ENCODE measurements around the gene MET.
A peak's percentile ranks its signal among the peaks of the same experiment; 100 is the strongest.

Gene MET

GRCh38 chr7:116800594-116800993, 128.6 kb downstream of the MET start:
- Histone ChIP-seq H3K4me3 (ENCODE audit: low read depth, low read length) (no peak overlapping the region), H3K27me3 (ENCODE audit: control insufficient read depth, insufficient read depth, low read length) (no peaks in the 10 kb centered on the region), H3K27ac (ENCODE audit: low read depth, low read length) (no peak overlapping the region), H3K4me1 (ENCODE audit: control insufficient read depth, insufficient read depth, low read length) (peaks cover 9% of the 10 kb centered on the region), H3K9ac (ENCODE audit: low read depth, low read length) (no peak overlapping the region), H3K9me3 (ENCODE audit: control insufficient read depth, insufficient read depth, low read length) (no peaks in the 10 kb centered on the region), H3K36me3 (ENCODE audit: control insufficient read depth, insufficient read depth, low read length) (no peaks in the 10 kb centered on the region)

GRCh38 chr7:116801092-116801710, 129.2 kb downstream of the MET start:
- Histone ChIP-seq H3K27ac (ENCODE audit: low read depth, low read length) (no peak overlapping the region), H3K36me3 (ENCODE audit: control insufficient read depth, insufficient read depth, low read length) (no peaks in the 10 kb centered on the region), H3K4me3 (ENCODE audit: low read depth, low read length) (no peak overlapping the region), H3K9ac (ENCODE audit: low read depth, low read length) (no peak overlapping the region), H3K9me3 (ENCODE audit: control insufficient read depth, insufficient read depth, low read length) (no peaks in the 10 kb centered on the region), H3K4me1 (ENCODE audit: control insufficient read depth, insufficient read depth, low read length) (peaks cover 9% of the 10 kb centered on the region), H3K27me3 (ENCODE audit: control insufficient read depth, insufficient read depth, low read length) (no peaks in the 10 kb centered on the region)

- peaks cover 9% of the 10 kb centered on the region for H3K4me1 ChIP-seq (ENCODE audit: control insufficient read depth, insufficient read depth, low read length)
- peak overlapping the region; percentile 4 for H3K27ac ChIP-seq (ENCODE audit: low read depth, low read length)
These were observed 130.2 kb downstream of the MET start for GRCh38 chr7:116802144-116802745.

GRCh38 chr7:116802746-116803152, 130.8 kb downstream of the MET start:
- Histone ChIP-seq H3K27me3 (ENCODE audit: control insufficient read depth, insufficient read depth, low read length) (no peaks in the 10 kb centered on the region), H3K36me3 (ENCODE audit: control insufficient read depth, insufficient read depth, low read length) (no peaks in the 10 kb centered on the region), H3K9me3 (ENCODE audit: control insufficient read depth, insufficient read depth, low read length) (no peaks in the 10 kb centered on the region), H3K9ac (ENCODE audit: low read depth, low read length) (no peak overlapping the region), H3K4me1 (ENCODE audit: control insufficient read depth, insufficient read depth, low read length) (peaks cover 9% of the 10 kb centered on the region), H3K27ac (ENCODE audit: low read depth, low read length) (peak overlapping the region; percentile 4), H3K4me3 (ENCODE audit: low read depth, low read length) (no peak overlapping the region)

More at GRCh38 chr7:116802144-116802745, 130.2 kb downstream of the MET start:
- no peaks in the 10 kb centered on the region for H3K36me3 ChIP-seq (ENCODE audit: control insufficient read depth, insufficient read depth, low read length)
- H3K4me3 ChIP-seq (ENCODE audit: low read depth, low read length): no peak overlapping the region
- H3K9me3 ChIP-seq (ENCODE audit: control insufficient read depth, insufficient read depth, low read length): no peaks in the 10 kb centered on the region
- no peaks in the 10 kb centered on the region for H3K27me3 ChIP-seq (ENCODE audit: control insufficient read depth, insufficient read depth, low read length)
- H3K9ac ChIP-seq (ENCODE audit: low read depth, low read length): no peak overlapping the region

GRCh38 chr7:116804471-116804870, 132.5 kb downstream of the MET start:
- Histone ChIP-seq H3K27me3 (ENCODE audit: control insufficient read depth, insufficient read depth, low read length) (no peaks in the 10 kb centered on the region), H3K4me1 (ENCODE audit: control insufficient read depth, insufficient read depth, low read length) (peaks cover 11% of the 10 kb centered on the region), H3K36me3 (ENCODE audit: control insufficient read depth, insufficient read depth, low read length) (no peaks in the 10 kb centered on the region), H3K9ac (ENCODE audit: low read depth, low read length) (no peak overlapping the region), H3K4me3 (ENCODE audit: low read depth, low read length) (no peak overlapping the region), H3K9me3 (ENCODE audit: control insufficient read depth, insufficient read depth, low read length) (no peaks in the 10 kb centered on the region), H3K27ac (ENCODE audit: low read depth, low read length) (no peak overlapping the region)

- Histone ChIP-seq H3K27ac (ENCODE audit: low read depth, low read length) (no peak overlapping the region), H3K4me3 (ENCODE audit: low read depth, low read length) (no peak overlapping the region)
These were observed 133.1 kb downstream of the MET start for GRCh38 chr7:116805100-116805544.

GRCh38 chr7:116806046-116806944, 134.3 kb downstream of the MET start:
- no peak overlapping the region for H3K4me3 ChIP-seq (ENCODE audit: low read depth, low read length)
- no peak overlapping the region for H3K9ac ChIP-seq (ENCODE audit: low read depth, low read length)
- H3K27ac ChIP-seq (ENCODE audit: low read depth, low read length): no peak overlapping the region
- peaks cover 28% of the 10 kb centered on the region for H3K4me1 ChIP-seq (ENCODE audit: control insufficient read depth, insufficient read depth, low read length)
- no peaks in the 10 kb centered on the region for H3K36me3 ChIP-seq (ENCODE audit: control insufficient read depth, insufficient read depth, low read length)
- H3K27me3 ChIP-seq (ENCODE audit: control insufficient read depth, insufficient read depth, low read length): no peaks in the 10 kb centered on the region
- H3K9me3 ChIP-seq (ENCODE audit: control insufficient read depth, insufficient read depth, low read length): no peaks in the 10 kb centered on the region

More at GRCh38 chr7:116805100-116805544, 133.1 kb downstream of the MET start:
- H3K9me3 ChIP-seq (ENCODE audit: control insufficient read depth, insufficient read depth, low read length): no peaks in the 10 kb centered on the region
- H3K27me3 ChIP-seq (ENCODE audit: control insufficient read depth, insufficient read depth, low read length): no peaks in the 10 kb centered on the region
- peaks cover 17% of the 10 kb centered on the region for H3K4me1 ChIP-seq (ENCODE audit: control insufficient read depth, insufficient read depth, low read length)
- H3K9ac ChIP-seq (ENCODE audit: low read depth, low read length): no peak overlapping the region
- no peaks in the 10 kb centered on the region for H3K36me3 ChIP-seq (ENCODE audit: control insufficient read depth, insufficient read depth, low read length)

GRCh38 chr7:116807011-116807560, 135.1 kb downstream of the MET start:
- H3K9ac ChIP-seq (ENCODE audit: low read depth, low read length): no peak overlapping the region
- H3K4me1 ChIP-seq (ENCODE audit: control insufficient read depth, insufficient read depth, low read length): peaks cover 33% of the 10 kb centered on the region
- no peak overlapping the region for H3K27ac ChIP-seq (ENCODE audit: low read depth, low read length)

GRCh38 chr7:116809636-116810266, 137.8 kb downstream of the MET start:
- Histone ChIP-seq H3K27me3 (ENCODE audit: control insufficient read depth, insufficient read depth, low read length) (no peaks in the 10 kb centered on the region), H3K27ac (ENCODE audit: low read depth, low read length) (peak overlapping the region; percentile 36), H3K4me3 (ENCODE audit: low read depth, low read length) (no peak overlapping the region), H3K4me1 (ENCODE audit: control insufficient read depth, insufficient read depth, low read length) (peaks cover 24% of the 10 kb centered on the region), H3K36me3 (ENCODE audit: control insufficient read depth, insufficient read depth, low read length) (no peaks in the 10 kb centered on the region), H3K9me3 (ENCODE audit: control insufficient read depth, insufficient read depth, low read length) (no peaks in the 10 kb centered on the region), H3K9ac (ENCODE audit: low read depth, low read length) (no peak overlapping the region)

More at GRCh38 chr7:116807011-116807560, 135.1 kb downstream of the MET start:
- Histone ChIP-seq H3K27me3 (ENCODE audit: control insufficient read depth, insufficient read depth, low read length) (no peaks in the 10 kb centered on the region), H3K4me3 (ENCODE audit: low read depth, low read length) (no peak overlapping the region), H3K9me3 (ENCODE audit: control insufficient read depth, insufficient read depth, low read length) (no peaks in the 10 kb centered on the region), H3K36me3 (ENCODE audit: control insufficient read depth, insufficient read depth, low read length) (no peaks in the 10 kb centered on the region)

GRCh38 chr7:116810267-116811116, 138.5 kb downstream of the MET start:
- Histone ChIP-seq H3K9ac (ENCODE audit: low read depth, low read length) (no peak overlapping the region), H3K4me3 (ENCODE audit: low read depth, low read length) (no peak overlapping the region), H3K9me3 (ENCODE audit: control insufficient read depth, insufficient read depth, low read length) (no peaks in the 10 kb centered on the region), H3K27me3 (ENCODE audit: control insufficient read depth, insufficient read depth, low read length) (no peaks in the 10 kb centered on the region), H3K36me3 (ENCODE audit: control insufficient read depth, insufficient read depth, low read length) (no peaks in the 10 kb centered on the region), H3K27ac (ENCODE audit: low read depth, low read length) (peak overlapping the region; percentile 36), H3K4me1 (ENCODE audit: control insufficient read depth, insufficient read depth, low read length) (peaks cover 24% of the 10 kb centered on the region)
